GM13976 (cell line): Measurements from ENCODE around the gene CCAR1.
"Not testable (repeated sequence)": the region's sequence is repeated elsewhere in the genome, so short reads cannot be mapped to it uniquely, and the experiment has no call there.

Source experiments
- DNase-seq: peaks from one replicate; pipeline ENCODE4 v3.0.0; 2012; ENCODE audit warnings: low spot score
- in situ Hi-C: fragments of 300-500 bp; cut with MboI; formaldehyde crosslinking; loops from one replicate; pipeline ENCODE4 v1.12.0; 2022; ENCODE audit warnings: low sequenced_read_pairs, mixed read lengths, inconsistent platforms; ENCODE audit not compliant: unreplicated experiment
- TF ChIP-seq, protein P1 (sequence below): IDR thresholded peaks from 2 replicates; pipeline ENCODE4 v1.5.1; 2012; ENCODE audit warnings: borderline replicate concordance, mild to moderate bottlenecking; ENCODE audit not compliant: insufficient read depth; ENCODE audit errors: extremely low read depth, missing control alignments, control extremely low read depth

The CCAR1 gene

DNA sequence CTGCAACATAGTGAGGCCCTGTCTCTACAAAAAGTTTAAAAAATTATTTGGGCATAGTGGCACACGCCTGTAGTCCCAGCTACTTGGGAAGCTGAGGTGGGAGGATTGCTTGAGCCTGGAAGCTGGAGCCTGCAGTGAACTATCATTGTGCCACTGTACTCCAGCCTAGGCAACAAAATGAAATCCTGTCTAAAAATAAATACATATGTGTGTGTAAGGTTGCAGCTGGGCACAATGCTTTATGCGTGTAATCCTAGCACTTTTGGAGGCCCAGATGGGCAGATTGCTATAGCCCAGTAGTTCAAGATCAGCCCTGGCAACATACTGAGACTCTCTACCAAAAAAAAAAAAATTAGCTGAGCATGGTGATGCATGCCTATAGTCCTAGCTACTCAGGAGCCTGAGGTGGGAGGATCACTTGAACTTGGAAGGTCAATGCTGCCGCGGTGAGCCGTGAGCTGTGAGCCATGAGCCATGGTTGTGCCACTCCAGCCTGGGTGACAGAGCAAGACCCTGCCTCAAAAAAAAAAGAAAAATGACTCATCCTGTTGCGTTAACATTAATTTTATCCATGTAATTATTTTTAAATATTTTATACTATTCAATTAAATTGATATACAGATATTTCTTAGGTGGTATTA lies 38.3 kb downstream of the CCAR1 start:
- in situ Hi-C loops = no loop called here
- no peak for DNase-seq
- TF ChIP-seq, protein P1, sequence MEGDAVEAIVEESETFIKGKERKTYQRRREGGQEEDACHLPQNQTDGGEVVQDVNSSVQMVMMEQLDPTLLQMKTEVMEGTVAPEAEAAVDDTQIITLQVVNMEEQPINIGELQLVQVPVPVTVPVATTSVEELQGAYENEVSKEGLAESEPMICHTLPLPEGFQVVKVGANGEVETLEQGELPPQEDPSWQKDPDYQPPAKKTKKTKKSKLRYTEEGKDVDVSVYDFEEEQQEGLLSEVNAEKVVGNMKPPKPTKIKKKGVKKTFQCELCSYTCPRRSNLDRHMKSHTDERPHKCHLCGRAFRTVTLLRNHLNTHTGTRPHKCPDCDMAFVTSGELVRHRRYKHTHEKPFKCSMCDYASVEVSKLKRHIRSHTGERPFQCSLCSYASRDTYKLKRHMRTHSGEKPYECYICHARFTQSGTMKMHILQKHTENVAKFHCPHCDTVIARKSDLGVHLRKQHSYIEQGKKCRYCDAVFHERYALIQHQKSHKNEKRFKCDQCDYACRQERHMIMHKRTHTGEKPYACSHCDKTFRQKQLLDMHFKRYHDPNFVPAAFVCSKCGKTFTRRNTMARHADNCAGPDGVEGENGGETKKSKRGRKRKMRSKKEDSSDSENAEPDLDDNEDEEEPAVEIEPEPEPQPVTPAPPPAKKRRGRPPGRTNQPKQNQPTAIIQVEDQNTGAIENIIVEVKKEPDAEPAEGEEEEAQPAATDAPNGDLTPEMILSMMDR = no peak

DNA sequence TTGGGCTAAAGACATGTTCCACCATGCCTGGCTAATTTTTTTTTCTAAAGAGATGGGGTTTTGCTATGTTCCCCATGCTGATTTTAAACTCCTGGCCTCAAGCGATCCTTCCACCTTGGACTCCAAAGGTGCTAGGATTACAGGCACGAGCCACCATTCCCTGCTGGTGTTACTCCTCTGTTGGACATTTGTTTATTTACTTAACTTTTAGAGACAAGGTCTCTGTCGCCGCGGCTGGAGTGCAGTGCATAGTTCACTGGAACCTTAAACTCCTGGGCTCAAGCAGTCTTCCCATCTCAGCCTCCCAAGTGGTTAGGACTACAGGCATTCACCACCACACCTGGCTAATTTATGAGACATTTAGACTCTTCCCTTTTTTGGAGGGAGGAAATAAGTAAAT lies 38.9 kb downstream of the CCAR1 start:
- TF ChIP-seq, protein P1 = no peak
- in situ Hi-C loops = no loop called here

DNA sequence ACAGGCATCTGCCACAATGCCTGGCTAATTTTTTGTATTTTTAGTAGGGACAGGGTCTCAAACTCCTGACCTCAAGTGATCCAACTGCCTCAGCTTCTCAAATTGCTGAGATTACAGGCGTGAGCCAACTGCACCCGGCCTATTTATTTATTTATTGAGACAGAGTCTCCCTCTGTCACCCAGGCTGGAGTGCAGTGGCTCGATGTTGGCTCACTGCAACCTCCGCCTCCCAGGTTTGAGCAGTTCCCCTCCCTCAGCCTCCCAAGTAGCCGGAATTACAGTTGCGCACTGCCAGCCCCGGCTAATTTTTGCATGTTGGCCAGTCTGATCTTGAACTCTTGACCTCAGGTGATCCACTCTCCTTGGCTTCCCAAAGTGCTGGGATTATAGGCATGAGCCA lies 46.4 kb downstream of the CCAR1 start:
- DNase-seq, in situ Hi-C loops: not testable (repeated sequence)

More for the DNA sequence above, 38.9 kb downstream of the CCAR1 start:
- no peak for DNase-seq

DNA sequence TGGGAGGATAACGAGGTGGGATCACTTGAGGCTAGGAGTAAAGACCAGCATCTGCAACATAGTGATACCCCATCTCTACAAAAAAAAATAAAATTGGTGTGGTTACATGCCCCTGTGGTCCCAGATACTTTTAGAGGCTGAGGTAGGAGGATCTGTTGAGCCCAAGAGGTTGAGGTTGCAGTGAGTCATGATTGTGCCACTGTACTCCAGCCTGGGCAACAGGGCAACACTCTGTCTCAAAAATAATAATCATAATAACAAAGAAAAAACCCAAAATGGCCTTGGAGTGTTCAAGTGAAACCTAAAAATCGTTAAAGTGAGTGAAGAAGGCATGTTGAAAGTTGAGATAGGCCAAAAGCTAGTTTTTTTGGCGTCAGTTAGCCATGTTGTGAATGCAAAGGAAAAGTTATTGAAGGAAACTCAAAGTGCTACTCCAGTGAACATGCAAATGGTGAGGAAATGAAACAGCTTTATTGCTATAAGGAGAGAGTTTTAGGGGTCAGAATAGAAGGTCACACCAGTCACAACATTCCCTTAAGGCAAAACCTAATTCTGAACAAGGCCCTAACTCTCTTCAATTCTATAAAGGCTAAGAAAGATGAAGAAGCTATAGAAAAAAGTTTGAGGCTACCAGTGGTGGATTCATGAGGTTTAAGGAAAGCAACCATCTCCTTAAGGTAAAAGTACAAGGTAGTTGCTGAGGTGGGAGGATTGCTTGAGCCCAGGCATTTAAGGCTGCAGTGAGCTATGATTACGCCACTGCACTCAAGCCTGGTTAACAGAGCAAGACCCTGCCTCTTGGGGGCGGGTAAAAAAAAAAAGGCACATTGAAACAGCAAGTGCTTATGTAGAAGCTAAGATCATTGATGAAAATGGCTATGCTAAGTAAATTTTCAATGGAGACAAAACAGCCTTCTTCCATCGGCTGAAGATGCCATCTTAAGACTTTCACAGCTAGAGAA lies 60.9 kb downstream of the CCAR1 start:
- DNase-seq = no peak
- TF ChIP-seq, protein P1 = no peak
- in situ Hi-C loops = no loop called here

DNA sequence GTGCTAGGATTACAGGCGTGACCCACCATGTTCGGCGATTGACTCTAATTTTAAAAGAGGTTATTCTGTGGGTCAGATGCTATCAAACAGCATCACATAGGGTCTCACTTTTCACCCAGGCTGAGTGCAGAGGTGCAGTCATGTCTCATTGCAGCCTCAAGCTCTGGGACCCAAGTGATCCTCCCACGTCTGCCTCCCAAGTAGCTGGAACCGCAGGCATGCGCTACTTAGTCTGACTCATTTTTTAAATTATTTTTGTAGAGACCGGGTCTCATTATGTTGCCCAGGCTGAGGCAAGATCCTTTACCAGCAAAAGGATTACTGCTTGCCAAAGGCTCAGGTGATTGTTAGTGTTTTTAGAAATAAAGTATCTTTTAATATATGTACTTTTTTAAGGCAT lies 63.4 kb downstream of the CCAR1 start:
- TF ChIP-seq, protein P1 = no peak
- in situ Hi-C loops = no loop called here
- DNase-seq = no peak

DNA sequence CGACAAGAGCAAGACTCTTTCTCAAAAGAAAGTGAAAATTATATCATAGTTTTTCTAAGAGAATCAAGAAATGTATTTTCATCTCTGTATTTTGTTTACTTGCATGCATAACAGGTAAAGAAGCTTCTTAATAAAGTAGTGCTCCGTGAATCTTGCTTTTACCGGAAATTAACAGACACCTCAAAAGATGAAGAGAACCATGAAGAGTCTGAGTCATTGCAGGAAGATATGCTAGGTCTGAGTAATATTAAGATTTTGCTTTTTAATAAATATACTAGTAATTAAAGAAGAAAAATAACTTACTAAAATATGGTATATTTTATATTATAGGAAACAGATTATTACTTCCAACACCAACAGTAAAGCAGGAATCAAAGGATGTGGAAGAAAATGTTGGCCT lies 66.8 kb downstream of the CCAR1 start:
- TF ChIP-seq, protein P1 = no peak
- DNase-seq = no peak
- in situ Hi-C loops = no loop called here

DNA sequence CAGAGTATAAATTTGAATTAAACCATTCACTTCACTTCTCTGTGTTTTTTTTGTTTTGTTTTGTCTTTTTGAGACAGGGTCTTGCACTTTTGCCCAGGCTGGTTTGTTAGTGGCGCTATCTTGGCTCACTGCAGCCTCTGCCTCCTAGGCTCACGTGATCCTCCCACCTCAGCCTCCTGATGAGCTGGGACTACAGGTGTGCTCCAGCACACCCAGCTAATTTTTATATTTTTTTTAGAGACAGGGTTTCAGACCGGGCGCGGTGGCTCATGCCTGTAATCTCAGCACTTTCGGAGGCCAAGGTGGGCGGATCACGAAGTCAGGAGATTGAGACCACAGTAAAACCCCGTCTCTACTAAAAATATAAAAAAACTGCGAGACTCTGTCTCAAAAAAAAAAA lies 69.4 kb downstream of the CCAR1 start:
- TF ChIP-seq, protein P1 = no peak
- in situ Hi-C loops = no loop called here
- DNase-seq = no peak
